H9 (cell line): Measurements from ENCODE around the gene ATXN7. TPM values are rescaled to one million over a fixed set of nuclear protein-coding genes. Genes with fewer than 3 reads are reported as not detected.

Experiments used
- DNase-seq: peaks from one replicate; pipeline ENCODE4 v3.0.0-alpha.2; 2017
- H2AFZ ChIP-seq: one replicate; pipeline ENCODE4 v1.6.1; 2013; ENCODE audit warnings: mild to moderate bottlenecking, low read length, control low read depth, moderate library complexity
- H2AK5ac ChIP-seq: 2 replicates; pipeline ENCODE4 v1.6.1; 2013; ENCODE audit warnings: low read length, control low read depth, mixed read lengths; ENCODE audit not compliant: insufficient read length
- H2BK120ac ChIP-seq: one replicate; pipeline ENCODE4 v1.6.1; 2013; ENCODE audit warnings: low read depth, mild to moderate bottlenecking, low read length, control low read depth, inconsistent platforms; ENCODE audit not compliant: poor library complexity, severe bottlenecking
- H2BK12ac ChIP-seq: 2 replicates; pipeline ENCODE4 v1.6.1; 2013; ENCODE audit warnings: low read length, control low read depth, mixed read lengths, low read depth; ENCODE audit not compliant: insufficient read length
- H2BK15ac ChIP-seq: 2 replicates; pipeline ENCODE4 v1.6.1; 2013; ENCODE audit warnings: low read depth, low read length, control low read depth
- H2BK20ac ChIP-seq: one replicate; pipeline ENCODE4 v1.6.1; 2013; ENCODE audit warnings: low read depth, mild to moderate bottlenecking, low read length, control low read depth, inconsistent platforms; ENCODE audit not compliant: poor library complexity, severe bottlenecking
- H2BK5ac ChIP-seq: 2 replicates; pipeline ENCODE4 v1.6.1; 2013; ENCODE audit warnings: low read length, control low read depth, mixed read lengths; ENCODE audit not compliant: insufficient read length
- H3K14ac ChIP-seq: 2 replicates; pipeline ENCODE4 v1.6.1; 2013; ENCODE audit warnings: low read length, control low read depth; ENCODE audit not compliant: insufficient read depth
- H3K18ac ChIP-seq: 2 replicates; pipeline ENCODE4 v1.6.1; 2013; ENCODE audit warnings: low read depth, mild to moderate bottlenecking, mixed read lengths, low read length, control low read depth; ENCODE audit not compliant: insufficient read length
- H3K23ac ChIP-seq: 2 replicates; pipeline ENCODE4 v1.6.1; 2013; ENCODE audit warnings: low read length, control low read depth, mixed read lengths, low read depth; ENCODE audit not compliant: insufficient read length
- H3K23me2 ChIP-seq: 2 replicates; pipeline ENCODE4 v1.6.1; 2013; ENCODE audit warnings: low read depth, mild to moderate bottlenecking, mixed read lengths, low read length, control low read depth; ENCODE audit not compliant: insufficient read length, poor library complexity, severe bottlenecking
- H3K27ac ChIP-seq: 2 replicates; pipeline ENCODE4 v1.5.1; 2013; ENCODE audit warnings: low read length, control low read depth, mixed read lengths, low read depth; ENCODE audit not compliant: insufficient read length
- H3K27me3 ChIP-seq: 2 replicates; pipeline ENCODE4 v1.6.1; 2013; ENCODE audit warnings: low read length, control low read depth, inconsistent platforms; ENCODE audit not compliant: insufficient read depth
- H3K4ac ChIP-seq: 2 replicates; pipeline ENCODE4 v1.6.1; 2013; ENCODE audit warnings: low read depth, mild to moderate bottlenecking, control low read depth, inconsistent platforms, low read length, moderate library complexity
- H3K4me1 ChIP-seq: 2 replicates; pipeline ENCODE4 v1.6.1; 2013; ENCODE audit warnings: low read length, control low read depth, inconsistent platforms; ENCODE audit not compliant: insufficient read depth
- H3K4me2 ChIP-seq: 2 replicates; pipeline ENCODE4 v1.6.1; 2013; ENCODE audit warnings: low read length, control low read depth, mixed read lengths; ENCODE audit not compliant: insufficient read length, insufficient read depth
- H3K56ac ChIP-seq: 2 replicates; pipeline ENCODE4 v1.6.1; 2013; ENCODE audit warnings: low read depth, mild to moderate bottlenecking, mixed read lengths, low read length, control low read depth; ENCODE audit not compliant: insufficient read length
- H3K79me1 ChIP-seq: 2 replicates; pipeline ENCODE4 v1.6.1; 2013; ENCODE audit warnings: low read depth, mild to moderate bottlenecking, moderate library complexity, low read length, control low read depth, inconsistent platforms; ENCODE audit not compliant: insufficient read depth, poor library complexity, severe bottlenecking
- H3K79me2 ChIP-seq: 2 replicates; pipeline ENCODE4 v1.6.1; 2013; ENCODE audit warnings: low read length, control low read depth, inconsistent platforms; ENCODE audit not compliant: insufficient read depth
- H3K9ac ChIP-seq: 2 replicates; pipeline ENCODE4 v1.6.1; 2013; ENCODE audit warnings: low read length, control low read depth, mixed read lengths; ENCODE audit not compliant: insufficient read length; ENCODE audit errors: extremely low read depth
- H3K9me3 ChIP-seq: one replicate; pipeline ENCODE4 v1.6.1; 2013; ENCODE audit warnings: low read depth, low read length, inconsistent platforms; ENCODE audit not compliant: control insufficient read depth
- H3T11ph ChIP-seq: one replicate; pipeline ENCODE4 v1.6.1; 2013; ENCODE audit warnings: mild to moderate bottlenecking, low read length, control low read depth, inconsistent platforms
- H4K20me1 ChIP-seq: one replicate; pipeline ENCODE4 v1.6.1; 2013; ENCODE audit not compliant: control insufficient read depth, insufficient read length, insufficient read depth
- H4K5ac ChIP-seq: 2 replicates; pipeline ENCODE4 v1.6.1; 2013; ENCODE audit warnings: low read depth, mild to moderate bottlenecking, mixed read lengths, low read length, control low read depth; ENCODE audit not compliant: insufficient read length
- H4K8ac ChIP-seq: replicated peaks from 2 replicates; pipeline ENCODE4 v1.6.1; 2013; ENCODE audit warnings: low read length, control low read depth, mixed read lengths, low read depth; ENCODE audit not compliant: insufficient read length
- H4K91ac ChIP-seq: 2 replicates; pipeline ENCODE4 v1.6.1; 2013; ENCODE audit warnings: low read depth, mild to moderate bottlenecking, moderate library complexity, mixed read lengths, low read length, control low read depth; ENCODE audit not compliant: insufficient read length
- H3K27ac Mint-ChIP-seq, 3 experiments: 2 replicates in 2 of 3; 3 replicates in 1 of 3; pipeline ENCODE4 v1.8.0; 2020 to 2021; ENCODE audit warnings: mixed read lengths in 3 of 3, mild to moderate bottlenecking in 1 of 3, moderate library complexity in 1 of 3
- H3K27me3 Mint-ChIP-seq: 2 replicates; pipeline ENCODE4 v1.8.0; 2021; ENCODE audit warnings: low read depth, mild to moderate bottlenecking, moderate library complexity, mixed read lengths
- H3K36me3 Mint-ChIP-seq, 3 experiments: 2 replicates in 2 of 3; 3 replicates in 1 of 3; pipeline ENCODE4 v1.8.0; 2020 to 2021; ENCODE audit warnings: low read depth in 3 of 3, mixed read lengths in 3 of 3; ENCODE audit not compliant: insufficient read depth in 1 of 3
- H3K4me1 Mint-ChIP-seq, 2 experiments: 2 replicates each; pipeline ENCODE4 v1.8.0; 2020; ENCODE audit warnings: mixed read lengths in 2 of 2
- H3K4me3 Mint-ChIP-seq, 2 experiments: 2 replicates in 1 of 2; 3 replicates in 1 of 2; pipeline ENCODE4 v1.8.0; 2020 to 2021; ENCODE audit warnings: mild to moderate bottlenecking in 2 of 2, mixed read lengths in 2 of 2, moderate library complexity in 1 of 2
- H3K9me3 Mint-ChIP-seq, 2 experiments: 2 replicates in 1 of 2; 3 replicates in 1 of 2; pipeline ENCODE4 v1.8.0; 2020; ENCODE audit warnings: mild to moderate bottlenecking in 2 of 2, mixed read lengths in 2 of 2, moderate library complexity in 1 of 2
- CTCF ChIP-seq: fragments of 200-600 bp; sonication (generic); conservative IDR thresholded peaks from 3 replicates; pipeline ENCODE4 v1.8.0; 2021; ENCODE audit warnings: antibody characterized with exemption, mild to moderate bottlenecking
- WGBS: extraction: QIAGEN DNeasy Blood & Tissue Kit; methylation state at CpG from one replicate; pipeline ENCODE4 v1.1.7; 2013; ENCODE audit warnings: missing lambda C conversion rate, low lambda C conversion rate, mixed read lengths; ENCODE audit not compliant: insufficient read length; ENCODE audit errors: extremely low coverage; 5-methylcytosine and 5-hydroxymethylcytosine counted together
- total RNA-seq: library from RNA; stranded (reverse); gene quantifications from 2 replicates; pipeline ENCODE4 v1.2.1, GENCODE V29; 2021

Gene ATXN7
- total RNA-seq, 1 experiment from 2014 or later: 21.5 TPM

DNA sequence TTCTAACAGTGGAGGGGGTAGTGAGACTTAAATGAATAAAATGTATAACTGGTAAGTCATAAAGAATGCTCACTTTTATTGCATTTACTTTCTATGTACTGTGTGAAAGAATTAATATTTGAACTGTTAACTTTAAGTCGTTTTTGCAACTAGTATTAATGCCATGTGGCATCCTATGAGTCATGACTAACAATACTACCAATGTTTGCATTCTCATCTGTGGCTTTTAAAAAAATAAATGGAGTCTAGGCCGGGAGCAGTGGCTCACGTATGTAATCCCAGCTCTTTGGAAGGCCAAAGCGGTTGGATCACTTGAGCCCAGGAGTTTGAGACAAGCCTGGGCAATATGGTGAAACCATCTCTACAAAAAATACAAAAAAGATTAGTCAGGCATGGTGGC lies 39.4 kb upstream of the ATXN7 start:
- H2BK20ac ChIP-seq: no peak overlapping the region
- H2BK15ac ChIP-seq: no peak overlapping the region
- H3K9ac ChIP-seq: no peak overlapping the region
- Mint-ChIP-seq H3K4me3 (no peak overlapping the region), H3K4me1 (peaks cover 11 to 15% of the 10 kb centered on the region in 2 experiments), H3K27ac (no peak overlapping the region; a peak in 1 of 7 replicates), H3K9me3 (no peaks in the 10 kb centered on the region), H3K36me3 (0 out of 7 replicates have a peak, but pooled peaks cover 0 to 4% (median 0%) of the 10 kb centered on the region in 3 experiments), H3K27me3 (no peaks in the 10 kb centered on the region)
- no peak overlapping the region for H3K18ac ChIP-seq
- H3K23me2 ChIP-seq: no peaks in the 10 kb centered on the region
- no peak overlapping the region for H2BK5ac ChIP-seq
- no peak overlapping the region for H4K5ac ChIP-seq
- H3K27me3 ChIP-seq: no peaks in the 10 kb centered on the region
- DNase-seq: no peak
- H3K4ac ChIP-seq: no peak overlapping the region
- no peak overlapping the region for H4K8ac ChIP-seq
- no peaks in the 10 kb centered on the region for H4K20me1 ChIP-seq
- no peak overlapping the region for H3T11ph ChIP-seq
- no peak overlapping the region for H3K14ac ChIP-seq
- H2AK5ac ChIP-seq: no peak overlapping the region
- WGBS: no CpG with 5 or more reads among the region's 4 CpGs
- no peak overlapping the region for H2AFZ ChIP-seq
- H2BK12ac ChIP-seq: no peak overlapping the region
- H3K56ac ChIP-seq: no peak overlapping the region
- H4K91ac ChIP-seq: no peak overlapping the region
- no peaks in the 10 kb centered on the region for H3K9me3 ChIP-seq
- no peak overlapping the region for H2BK120ac ChIP-seq
- no peak overlapping the region for H3K4me2 ChIP-seq
- no peak overlapping the region for H3K27ac ChIP-seq
- H3K23ac ChIP-seq: no peak overlapping the region
- no peaks in the 10 kb centered on the region for H3K79me1 ChIP-seq
- no peaks in the 10 kb centered on the region for H3K4me1 ChIP-seq
- no peak for TF ChIP-seq CTCF
- H3K79me2 ChIP-seq: no peaks in the 10 kb centered on the region
